K562 (cell line): ENCODE results near the gene PIF1. TPM values are rescaled to one million over a fixed set of nuclear protein-coding genes. Genes with fewer than 3 reads are reported as not detected.

ENCODE experiments used
- ADNP ChIP-seq: fragments of 200-800 bp; sonication (Bioruptor generic); IDR thresholded peaks from 2 replicates; pipeline ENCODE4 v1.6.1; 2016; ENCODE audit warnings: missing genetic modification characterization, missing compliant biosample characterization
- CBFA2T2 ChIP-seq: fragments of 450-650 bp; conservative IDR thresholded peaks from 2 replicates; pipeline ENCODE4 v1.6.1; 2017; ENCODE audit warnings: mild to moderate bottlenecking
- CXXC5 ChIP-seq: fragments of 250-450 bp; sonication (Bioruptor Pico); IDR thresholded peaks from 2 replicates; pipeline ENCODE4 v1.8.0; 2022; ENCODE audit warnings: inconsistent platforms, mild to moderate bottlenecking, moderate library complexity
- ETV5 ChIP-seq: sonication (generic); formaldehyde crosslinking; IDR thresholded peaks from 2 replicates; pipeline ENCODE4 v1.4.0; 2020; ENCODE audit warnings: low read depth, mild to moderate bottlenecking, missing genetic modification reagents
- RAD21 ChIP-seq, 2 experiments: fragments of 250-450 bp in 1 of 2; fragments of 450-650 bp in 1 of 2; sonication (Bioruptor Pico) in 1 of 2; formaldehyde crosslinking in 1 of 2; IDR thresholded peaks in 1 of 2; conservative IDR thresholded peaks in 1 of 2; 2 replicates each; pipeline versions ENCODE4 v1.4.0 to v1.8.0; 2020 to 2022; ENCODE audit warnings: mild to moderate bottlenecking in 2 of 2, moderate library complexity in 1 of 2
- TAF15 ChIP-seq: fragments of 200-400 bp; formaldehyde crosslinking; IDR thresholded peaks from 2 replicates; pipeline ENCODE4 v1.6.1; 2017; ENCODE audit warnings: mild to moderate bottlenecking, low read depth, low read length, moderate library complexity
- TOE1 ChIP-seq, 2 experiments: fragments of 450-650 bp in 1 of 2; sonication (generic) in 1 of 2; formaldehyde crosslinking in 1 of 2; IDR thresholded peaks; 2 replicates each; pipeline versions ENCODE4 v1.7.1 to v1.8.0; 2016 to 2022; ENCODE audit warnings: borderline replicate concordance in 2 of 2, mild to moderate bottlenecking in 2 of 2, antibody characterized with exemption in 1 of 2, inconsistent platforms in 1 of 2, low read depth in 1 of 2, missing genetic modification reagents in 1 of 2, moderate library complexity in 1 of 2
- TRIM28 ChIP-seq: fragments of 450-650 bp; IDR thresholded peaks from 2 replicates; pipeline ENCODE4 v1.6.1; 2017
- polyA plus RNA-seq, 8 experiments: library from polyadenylated mRNA; depleted of rRNA in 4 of 8; stranded (reverse) in 5 of 8; unstranded in 3 of 8; fragments of >200 nt; fragmentation: Nextera tagmentation in 2 of 8; fragmentation: Illumina TruSeq in 1 of 8; extraction: Ambion mirVana in 2 of 8; extraction: Trizol in 1 of 8; gene quantifications; 2 replicates each; pipeline versions ENCODE4 v1.2.1 to v1.2.3, GENCODE V29; 2011 to 2014; ENCODE audit warnings: inconsistent platforms in 1 of 8, missing spikeins in 1 of 8
- total RNA-seq, 7 experiments: library from RNA; depleted of rRNA in 6 of 7; stranded (reverse); fragments of >200 nt in 6 of 7; fragmentation: Illumina TruSeq in 2 of 7; extraction: Trizol in 2 of 7; gene quantifications; 2 replicates each; pipeline versions ENCODE4 v1.2.1 to v1.2.3, GENCODE V29; 2011 to 2021; ENCODE audit warnings: low replicate concordance in 1 of 7

Gene PIF1
- total and polyA plus RNA-seq, 9 of the 15 experiments (the other 6 are each of a cell fraction or from before 2014, with no cell fraction given) = 1.1 to 37.9 (median 11.5) TPM

GRCh38 chr15:64856429-64857145 lies 31.1 kb upstream of the PIF1 start (continued):
- peak; percentile 53; the same call in 1 of the 2 replicates for TF ChIP-seq TOE1 (IDR thresholded peaks at IDR 0.05; ENCODE audit: borderline replicate concordance)
- no peak for TF ChIP-seq TOE1 (CRISPR knock-in tag; IDR thresholded peaks at IDR 0.05; ENCODE audit: borderline replicate concordance, low read depth)
- TF ChIP-seq TAF15 = no peak
- TF ChIP-seq ETV5 (CRISPR knock-in tag) = no peak
- no peak for TF ChIP-seq TRIM28
- TF ChIP-seq CBFA2T2 = 0 out of 2 replicates have a peak, but pooled peaks have one; percentile 10
- TF ChIP-seq CXXC5 (CRISPR knock-in tag) = no peak
- TF ChIP-seq RAD21 (CRISPR knock-in tag; conservative IDR thresholded peaks at IDR 0.05 in 1 of 2, IDR thresholded peaks at IDR 0.05 in 1 of 2) = 0 out of 4 replicates have a peak, but pooled peaks of 1 of the 2 experiments have one; percentile 2
- TF ChIP-seq ADNP = no peak
- TF ChIP-seq, all 486 proteins: peak for 6
